HG02588 (cell line): ENCODE measurements around the gene SMAD3.

Source experiments
- ATAC-seq: cut with Tn5 transposase; IDR thresholded peaks from one replicate; pipeline ENCODE4 v1.9.1; 2021; ENCODE audit warnings: mild to moderate bottlenecking, moderate library complexity; ENCODE audit not compliant: unreplicated experiment

The SMAD3 gene

DNA sequence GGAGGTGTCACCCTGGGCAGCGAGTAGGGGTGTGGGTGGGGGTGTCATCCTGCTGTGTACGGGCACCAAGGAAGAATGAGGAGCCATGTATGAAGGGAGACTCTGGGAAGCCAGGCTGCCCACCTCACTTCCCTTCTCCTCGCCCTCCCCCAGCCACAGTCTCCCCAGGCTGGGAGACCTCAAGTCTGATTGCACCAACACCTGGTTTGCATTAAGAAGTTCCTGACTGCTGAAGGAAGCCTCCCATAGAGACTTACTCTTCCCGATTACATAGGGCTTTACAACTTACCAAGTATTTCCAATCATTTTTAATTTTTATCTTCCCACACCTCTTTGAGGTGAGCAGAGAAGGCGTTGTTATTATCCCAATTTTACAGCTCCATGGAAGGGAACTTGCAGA lies 29.5 kb upstream of the SMAD3 start:
- ATAC-seq, result no peak

DNA sequence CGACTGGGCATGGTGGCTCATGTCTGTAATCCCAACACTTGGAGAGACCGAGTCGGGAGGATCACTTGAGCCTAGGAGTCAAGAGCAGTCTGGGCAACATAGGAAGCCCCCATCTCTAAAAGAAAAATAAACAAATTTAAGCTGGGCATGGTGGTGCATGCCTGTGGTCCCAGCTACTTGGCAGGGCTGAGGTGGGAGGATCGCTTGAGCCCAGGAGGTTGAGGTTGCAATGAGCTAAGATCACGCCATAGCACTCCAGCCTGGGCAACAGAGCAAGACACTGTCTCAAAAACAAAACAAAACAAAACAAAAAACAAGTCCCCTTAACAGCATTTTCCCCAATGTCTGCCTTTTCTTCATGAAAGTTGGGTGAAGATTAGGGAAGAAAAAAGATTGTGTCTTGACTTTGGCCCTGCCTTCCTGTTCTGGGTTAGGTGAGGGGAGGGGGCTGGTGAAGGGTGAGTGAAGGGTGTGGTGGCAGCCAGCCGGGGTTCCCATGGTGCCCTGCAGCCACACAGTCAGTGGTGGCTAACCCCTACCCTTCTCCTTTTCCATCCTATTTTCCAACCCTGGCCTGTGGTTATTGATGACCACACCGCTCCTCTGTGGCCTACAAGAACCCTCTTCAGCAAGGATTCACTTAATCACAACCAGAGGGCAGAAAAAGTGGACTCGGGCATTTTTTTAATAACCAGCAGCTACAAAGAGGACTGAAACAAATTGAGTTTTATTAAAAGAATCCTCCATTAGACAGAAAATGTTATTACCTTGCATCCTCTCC lies 28.4 kb upstream of the SMAD3 start:
- no peak for ATAC-seq

DNA sequence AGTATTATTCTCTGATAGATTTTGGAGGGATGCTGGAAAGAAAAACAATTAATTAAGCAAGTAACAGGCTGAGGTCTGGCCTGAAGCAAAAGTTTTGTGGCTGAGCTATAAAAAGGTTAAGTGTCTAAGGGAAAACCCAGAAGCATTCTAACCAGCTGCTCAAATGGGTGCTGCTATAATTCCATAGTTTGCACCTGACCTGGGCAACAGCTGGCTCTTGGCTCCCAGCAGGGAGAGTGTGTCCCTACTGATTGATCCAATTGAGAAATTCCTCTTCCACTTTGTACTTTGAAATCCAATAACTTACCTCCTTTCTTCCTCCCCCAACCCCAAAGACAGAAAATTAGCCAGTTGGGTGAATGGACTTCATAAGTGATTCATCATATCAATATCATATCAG lies 27.7 kb upstream of the SMAD3 start:
- ATAC-seq, result no peak

DNA sequence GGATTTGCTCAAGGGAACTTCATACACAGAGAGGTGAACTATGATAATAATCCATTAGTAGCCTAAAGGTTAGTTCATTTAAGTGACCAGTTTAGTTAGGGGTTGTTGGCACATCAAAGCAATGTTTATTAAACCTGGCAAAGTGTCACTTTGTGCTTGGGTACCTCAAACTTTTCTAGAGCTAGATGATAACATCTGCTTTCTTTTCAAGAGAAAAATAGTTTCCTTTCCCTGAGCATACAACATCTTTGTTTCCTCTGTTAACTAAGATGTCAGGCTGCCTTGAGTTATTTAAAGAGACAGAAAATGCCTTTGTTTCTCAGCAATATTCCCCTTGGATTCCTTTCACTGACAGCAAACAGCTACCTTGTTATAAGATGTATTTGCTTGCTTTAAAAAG lies 26.7 kb upstream of the SMAD3 start:
- ATAC-seq, result no peak

DNA sequence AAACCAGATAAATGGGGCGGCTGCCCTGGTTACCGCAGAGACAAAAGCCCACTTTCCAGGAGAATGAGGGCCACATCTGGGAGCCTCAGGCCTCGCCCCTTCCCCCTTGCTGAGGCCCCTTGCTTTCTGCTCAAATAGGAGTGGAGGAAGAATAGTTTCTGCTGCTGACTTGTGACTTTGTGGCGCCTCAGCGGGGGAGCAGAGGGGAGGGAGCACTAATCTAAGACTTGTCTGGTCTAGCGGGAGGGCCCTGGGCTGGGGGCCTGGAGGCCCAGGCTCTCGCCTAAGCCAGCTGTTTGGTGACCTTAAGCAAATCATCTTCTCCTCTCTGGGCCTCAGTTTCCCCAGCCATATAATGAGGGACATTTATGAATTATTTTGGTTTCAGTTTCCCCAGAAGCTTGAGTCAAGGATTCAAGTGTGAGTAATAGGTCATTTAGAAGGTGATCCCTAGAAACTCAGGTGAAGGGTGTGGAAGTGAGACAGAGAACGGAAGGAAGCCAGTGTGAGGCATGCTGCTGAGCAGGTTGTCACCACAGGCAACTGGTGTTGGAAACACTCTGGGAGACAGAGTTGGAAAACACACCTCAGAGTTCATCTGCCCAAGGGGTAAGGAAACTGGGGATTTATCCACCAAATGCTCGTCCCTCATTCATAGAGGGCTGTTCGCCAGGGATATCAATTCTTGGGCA lies 25.9 kb upstream of the SMAD3 start:
- no peak for ATAC-seq

DNA sequence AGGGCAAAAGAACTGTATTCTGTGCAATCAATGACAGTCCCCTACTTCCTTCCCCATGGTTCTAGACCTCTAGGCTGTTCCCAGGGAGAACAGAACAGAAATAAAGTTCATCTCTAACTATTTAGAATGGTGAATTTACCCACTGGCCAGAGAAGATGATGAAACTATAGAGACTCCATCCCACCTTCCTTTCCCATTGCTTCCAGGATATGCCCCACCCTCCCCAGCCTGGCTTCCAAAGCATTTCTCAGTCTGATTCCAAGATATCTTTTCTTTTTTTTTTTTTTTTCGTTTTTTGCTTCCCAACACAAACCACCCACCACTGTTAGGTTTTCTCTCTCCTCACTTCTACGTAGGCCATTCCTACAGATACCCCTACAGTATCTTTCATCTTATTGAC lies 25.1 kb upstream of the SMAD3 start:
- no peak for ATAC-seq

DNA sequence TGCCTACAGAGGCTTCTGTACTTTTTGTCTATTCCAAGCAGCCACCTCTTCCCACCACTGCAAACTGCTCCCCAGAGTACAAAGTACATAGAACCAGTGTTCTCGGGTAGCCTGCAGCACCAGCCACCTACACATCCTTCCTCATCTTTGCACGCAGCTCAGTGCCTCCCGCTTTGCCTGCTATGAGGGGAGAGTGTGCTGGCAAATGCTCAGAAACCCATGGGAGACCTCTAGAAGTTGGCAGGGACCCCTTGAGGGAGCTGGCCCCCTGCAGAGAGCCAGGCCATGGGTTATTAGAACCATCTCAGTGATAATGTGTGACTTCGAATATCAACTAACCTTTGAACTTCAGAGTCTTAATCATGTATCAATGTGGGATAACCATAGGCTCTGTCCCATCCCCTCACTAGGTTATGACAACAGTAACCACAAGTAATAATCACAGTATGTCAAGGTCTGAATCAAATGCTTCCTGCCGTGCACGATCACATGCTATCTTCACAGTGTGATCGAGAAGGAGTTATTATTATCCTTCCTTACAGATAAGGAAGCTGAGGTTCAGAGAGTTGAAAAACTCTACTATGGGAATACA lies 22.8 kb upstream of the SMAD3 start:
- ATAC-seq, result no peak

DNA sequence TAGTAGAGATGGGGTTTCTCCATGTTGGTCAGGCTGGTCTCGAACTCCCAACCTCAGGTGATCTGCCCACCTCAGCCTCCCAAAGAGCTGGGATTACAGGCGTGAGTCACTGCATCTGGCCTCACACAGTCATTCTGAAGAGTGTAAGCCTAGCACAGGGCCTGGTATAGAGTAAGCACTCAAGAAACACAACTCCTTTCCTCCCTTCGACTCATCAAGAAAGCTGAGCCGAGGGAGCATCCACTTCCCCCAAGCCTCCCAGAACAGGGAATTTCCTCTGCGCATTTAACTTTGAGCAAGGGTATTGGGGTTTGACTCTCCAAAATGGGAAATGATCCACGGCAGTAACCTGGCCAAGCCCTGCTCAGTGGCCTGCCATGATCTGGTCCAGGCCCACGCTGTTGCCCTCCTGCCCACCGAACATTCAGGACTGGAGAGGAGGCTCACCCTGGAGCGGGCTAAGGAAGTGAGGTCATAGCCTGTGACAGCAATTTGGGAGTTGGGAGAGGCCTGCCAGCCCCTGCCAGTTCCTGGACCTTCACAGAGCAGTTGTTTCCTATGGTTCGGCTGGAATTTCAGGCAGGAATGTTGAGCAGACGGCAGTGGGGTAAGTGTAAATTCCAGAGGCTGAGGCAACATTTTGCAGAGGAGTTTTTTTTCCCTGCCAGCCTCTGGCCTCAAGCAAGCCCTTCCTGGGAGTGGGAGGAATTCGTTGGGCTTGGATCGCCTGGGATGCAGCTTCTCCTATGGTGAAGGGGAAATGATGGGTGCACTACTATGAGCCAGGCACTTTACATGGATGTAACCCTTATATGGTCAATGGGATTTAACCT lies 21.2 kb upstream of the SMAD3 start:
- ATAC-seq, result no peak

DNA sequence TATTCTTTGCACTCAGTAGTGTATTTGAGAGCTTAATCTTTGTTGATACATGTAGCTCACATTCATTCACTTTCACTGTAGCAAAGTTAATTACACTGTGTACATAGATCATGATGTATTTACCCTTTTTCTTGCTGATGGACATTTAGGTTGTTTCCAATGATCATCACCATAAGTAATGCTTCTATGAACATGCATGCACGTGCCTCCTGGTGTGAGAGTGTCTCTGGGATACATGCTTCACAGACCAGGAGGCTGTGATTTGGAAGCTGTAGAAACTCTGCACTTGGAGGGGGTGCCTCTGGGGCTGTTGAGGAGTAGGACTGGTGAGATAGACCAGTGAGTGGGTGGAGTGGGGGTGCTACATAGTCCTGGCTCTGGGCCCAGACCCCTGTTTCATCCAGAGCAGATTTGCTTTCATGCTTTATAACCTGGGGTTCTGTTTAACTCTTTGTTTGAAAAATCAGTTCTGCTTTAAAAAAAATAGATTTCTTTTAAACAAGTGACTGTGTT lies 18.2 kb upstream of the SMAD3 start:
- no peak for ATAC-seq

DNA sequence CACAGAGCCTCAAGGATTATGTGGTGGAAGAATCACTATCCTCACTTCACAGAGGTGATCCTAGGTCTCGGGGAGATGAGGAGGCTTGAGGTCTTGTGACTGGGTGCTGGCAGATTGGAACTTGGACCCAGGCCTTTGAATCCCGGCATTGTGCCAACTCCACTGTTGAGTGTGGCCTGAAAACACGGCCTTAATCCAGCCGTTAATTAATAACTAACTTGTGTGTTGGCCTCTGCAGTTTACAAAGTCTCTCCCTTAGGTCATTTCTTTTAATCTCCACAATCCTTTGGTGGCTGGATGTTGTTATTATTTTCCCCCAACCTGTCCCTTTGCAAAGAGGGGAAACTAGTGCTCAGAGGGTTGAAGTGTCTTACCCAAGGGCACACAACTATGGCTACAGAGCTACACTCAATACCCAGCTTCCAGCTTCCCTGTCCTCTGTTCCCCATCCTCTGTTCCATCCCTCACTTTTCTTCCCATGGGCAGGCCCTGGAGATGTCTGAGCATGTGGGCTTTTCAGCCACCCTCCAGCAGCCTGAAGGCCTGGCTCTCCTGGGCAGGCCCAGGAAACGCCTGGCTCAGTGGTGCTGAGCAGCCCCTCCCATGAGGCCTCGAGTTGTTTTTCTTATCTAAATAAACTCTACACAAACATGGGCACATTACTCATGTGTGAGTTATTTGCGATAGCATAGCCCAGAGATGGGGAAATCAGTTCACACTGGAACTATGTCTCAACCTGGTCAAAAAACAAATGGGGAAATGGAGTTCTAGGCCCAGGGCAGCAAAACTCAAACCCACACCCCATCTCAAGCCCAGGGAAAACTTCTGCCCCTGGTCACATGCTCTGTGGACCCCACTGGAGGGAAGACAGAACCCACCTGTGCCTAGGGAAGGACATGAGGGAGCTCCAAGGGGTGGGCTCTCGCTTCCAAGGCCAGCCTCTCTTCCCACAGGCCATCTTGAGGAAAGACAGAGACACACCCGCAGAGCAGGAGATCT lies 16.8 kb upstream of the SMAD3 start:
- no peak for ATAC-seq

DNA sequence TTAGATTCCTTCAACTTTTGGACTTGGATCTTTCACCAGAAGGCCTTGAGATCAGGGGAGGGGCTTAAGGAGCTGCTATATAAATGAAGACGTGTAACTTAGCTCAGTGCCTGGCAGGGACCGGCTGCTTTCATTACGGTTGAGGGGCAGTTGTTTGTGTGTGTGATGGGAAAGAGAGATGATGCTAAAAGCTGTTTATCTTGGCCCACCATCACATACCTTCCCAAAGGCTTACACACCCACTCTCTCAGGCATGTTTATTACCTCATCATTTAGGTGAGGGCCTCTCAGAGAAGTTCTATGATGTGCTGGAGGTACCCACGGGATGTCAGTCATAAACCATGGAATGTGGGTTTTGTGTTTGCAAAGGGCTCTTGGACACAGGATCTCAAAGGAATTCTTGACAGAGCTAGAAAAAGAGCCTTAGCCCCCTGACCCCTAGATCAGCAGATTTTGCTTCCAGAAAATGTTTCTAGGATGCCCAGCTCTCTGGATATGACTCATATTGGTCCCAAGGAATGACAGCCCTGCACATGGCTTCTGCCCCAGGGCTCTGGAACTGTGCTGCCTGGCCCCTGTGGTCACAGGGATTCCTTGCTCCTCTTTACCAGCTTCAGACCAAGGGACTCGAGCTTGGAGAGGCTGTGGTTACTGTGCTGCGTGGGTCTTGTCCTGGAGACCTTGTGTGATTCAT lies 15.9 kb upstream of the SMAD3 start:
- no peak for ATAC-seq

DNA sequence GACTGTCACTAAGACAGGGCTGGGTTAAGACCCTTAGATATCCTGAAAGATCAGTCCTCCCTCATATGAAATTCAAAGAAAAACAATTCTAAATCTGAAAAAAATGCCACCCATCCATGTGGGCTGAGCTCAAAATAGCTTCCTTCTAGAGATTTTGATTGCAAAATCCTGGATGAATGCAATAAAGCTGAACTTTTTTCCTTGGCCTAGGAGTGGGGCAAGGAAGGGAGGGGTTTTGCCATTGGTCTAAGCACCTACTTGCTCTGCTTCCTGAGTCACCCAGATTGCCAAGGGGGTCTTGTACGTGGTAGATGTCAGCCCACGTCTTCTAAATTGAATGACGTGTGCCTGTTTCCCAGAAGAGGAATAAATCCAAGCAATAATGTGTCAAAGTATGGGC lies 15.3 kb upstream of the SMAD3 start:
- ATAC-seq, result no peak

DNA sequence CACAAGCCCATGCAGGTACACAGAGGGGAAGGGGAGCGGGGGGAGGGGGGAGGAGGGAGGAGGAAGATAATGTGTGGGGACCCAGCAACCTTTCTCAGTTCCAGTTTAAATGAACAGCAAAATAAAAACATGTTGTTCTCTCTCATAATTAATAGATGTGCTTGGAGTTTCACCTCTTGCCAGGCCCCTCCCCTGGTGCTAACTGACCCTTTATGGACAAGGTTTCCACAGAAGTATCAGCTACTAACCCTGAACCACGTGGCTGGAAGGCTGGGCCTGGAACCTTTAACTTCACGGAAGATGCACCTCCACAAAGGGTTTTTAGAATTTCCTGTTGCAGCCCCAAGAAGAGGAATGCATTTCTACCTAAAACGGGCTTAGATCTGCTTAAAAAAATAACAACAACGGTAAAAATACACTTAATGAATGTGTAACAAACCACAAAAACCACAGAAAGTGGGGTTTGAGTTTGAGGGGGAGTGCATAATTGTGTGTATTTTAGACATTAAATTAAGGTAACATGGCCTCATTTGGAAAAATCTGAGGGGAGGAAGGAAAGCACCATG lies 14.8 kb upstream of the SMAD3 start:
- no peak for ATAC-seq

DNA sequence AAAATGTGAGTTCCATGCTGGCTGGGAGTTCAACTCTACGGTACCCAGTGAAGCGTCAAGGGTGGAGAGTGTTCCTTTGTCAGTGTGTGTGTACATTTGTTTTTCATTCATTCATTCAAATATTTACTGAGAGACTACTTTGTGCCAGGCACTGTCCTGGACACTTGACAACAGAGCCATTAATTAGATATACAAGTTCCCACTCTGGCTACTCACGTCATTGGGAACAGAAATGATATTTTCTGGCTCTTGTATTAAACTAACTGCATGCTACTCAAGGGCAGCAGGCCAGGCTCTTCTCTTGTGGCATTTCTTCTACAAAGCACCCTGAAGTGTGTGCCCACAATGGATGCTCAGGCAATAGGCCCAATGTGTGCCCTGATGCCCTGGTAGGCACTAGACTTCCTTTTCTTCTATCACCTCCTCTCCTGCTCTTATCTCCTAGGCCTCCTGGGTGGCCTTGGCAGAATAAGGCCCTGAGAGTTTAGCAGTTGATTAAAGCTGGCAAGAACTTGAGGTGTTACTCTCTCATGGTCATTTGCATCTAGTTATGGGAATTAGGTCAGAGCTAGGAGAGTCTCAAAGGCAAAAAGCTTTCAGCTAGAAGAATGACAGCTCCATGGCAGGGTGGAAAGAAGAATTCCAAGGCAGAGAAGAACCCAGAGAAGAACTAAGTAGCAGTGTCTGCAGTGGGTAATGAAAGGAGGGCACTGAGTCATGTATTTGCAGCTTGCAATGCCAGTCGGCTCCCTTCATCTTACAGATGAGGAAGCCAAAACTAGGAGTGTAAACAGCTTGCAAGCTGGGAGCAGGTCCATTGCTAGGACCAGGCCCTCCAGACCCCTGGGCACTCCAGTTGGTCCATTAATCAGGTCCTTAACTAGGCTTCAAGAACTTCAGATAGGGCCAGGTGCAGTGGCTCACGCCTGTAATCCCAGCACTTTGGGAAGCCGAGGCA lies 14.0 kb upstream of the SMAD3 start:
- no peak for ATAC-seq

DNA sequence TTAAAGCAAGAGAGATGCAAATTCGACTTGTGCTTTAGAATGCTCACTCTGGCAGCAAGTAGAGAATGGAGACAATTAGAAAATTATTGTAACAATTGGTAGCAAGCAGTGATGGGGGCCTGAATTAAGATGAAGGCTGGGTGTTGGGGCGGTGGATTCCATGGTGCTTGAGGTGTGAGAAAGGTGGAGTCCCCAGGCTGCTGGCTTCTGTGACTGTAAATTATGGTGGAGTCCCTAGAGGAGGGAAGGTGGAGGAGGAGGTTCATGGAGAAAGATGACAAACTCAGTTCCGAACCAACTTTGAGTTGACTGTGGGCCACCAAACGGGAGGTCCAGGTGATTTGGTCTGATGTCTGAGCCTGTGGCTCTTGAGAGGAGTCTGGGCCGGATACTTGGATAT lies 10.7 kb upstream of the SMAD3 start:
- ATAC-seq, result no peak

DNA sequence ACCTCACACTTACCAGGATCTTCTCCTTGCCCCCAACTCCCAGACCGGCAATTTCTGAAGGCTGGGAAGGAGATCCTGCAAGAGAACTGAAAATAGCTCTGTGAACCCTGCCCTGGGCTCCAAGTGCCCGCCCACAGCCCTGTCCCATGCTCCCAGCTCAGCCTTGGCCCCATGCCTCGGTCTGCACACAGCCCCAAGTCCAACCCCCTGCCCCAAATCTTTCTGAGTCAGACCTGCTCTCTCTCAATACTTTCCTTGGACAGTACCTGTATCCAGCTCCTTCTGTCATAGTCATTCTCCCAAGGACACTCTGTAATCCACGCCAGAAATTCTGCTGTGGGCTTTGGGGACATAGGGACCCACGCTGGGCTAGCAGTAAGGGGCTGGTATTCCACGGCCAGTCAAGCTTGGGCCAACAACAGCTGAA lies 6.3 kb upstream of the SMAD3 start:
- ATAC-seq, result no peak

DNA sequence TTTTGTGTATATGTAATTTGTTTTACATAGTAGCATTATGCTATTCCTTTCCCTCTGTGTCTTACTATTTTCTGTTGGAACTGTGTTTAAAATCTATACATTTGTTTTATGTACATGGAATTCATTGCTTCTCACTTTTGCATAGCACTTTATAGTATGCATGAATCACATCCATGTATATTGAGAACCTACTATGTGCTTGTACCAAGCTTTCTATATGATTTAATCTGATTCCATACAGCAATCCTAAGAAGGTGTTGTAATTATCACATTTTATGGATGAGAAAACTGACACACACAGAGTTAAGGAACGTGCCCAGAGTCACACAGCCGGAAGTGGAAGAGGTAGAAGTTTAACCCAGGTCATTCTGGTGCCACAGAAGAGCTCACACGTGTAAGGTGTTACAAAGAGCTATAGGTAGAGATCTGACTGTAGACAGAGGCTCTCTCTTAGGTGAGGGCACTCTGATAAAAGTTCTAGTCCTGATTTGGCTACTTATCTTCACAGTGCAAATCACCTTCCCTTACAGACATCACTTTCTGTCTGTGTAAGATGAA lies 3.5 kb upstream of the SMAD3 start:
- no peak for ATAC-seq
